Tibial nerve (tissue), 4 donors: ENCODE results near the gene BCR. TPM values are rescaled to one million over a fixed set of nuclear protein-coding genes. Genes with fewer than 3 reads are reported as not detected.
A peak's percentile ranks its signal among the peaks of the same experiment; 100 is the strongest.

Experiments used
- DNase-seq, 2 donors: peaks; one replicate each; pipeline ENCODE4 v3.0.0-alpha.2; 2019; ENCODE audit warnings: low spot score in 2 of 2
- H3K27ac ChIP-seq, 4 donors: fragments of 200-600 bp; sonication (generic) in 3 of 4; one replicate each; pipeline ENCODE4 v1.5.1; 2017 to 2019; ENCODE audit warnings: mild to moderate bottlenecking in 1 of 4
- H3K27me3 ChIP-seq, 2 donors: fragments of 200-600 bp; sonication (generic) in 1 of 2; one replicate each; pipeline versions ENCODE4 v1.5.1 to v1.6.0; 2017 to 2019
- H3K36me3 ChIP-seq, 3 donors: fragments of 200-600 bp; sonication (generic); one replicate each; pipeline ENCODE4 v1.5.1; 2018 to 2019
- H3K4me1 ChIP-seq, 4 donors: fragments of 200-600 bp; sonication (generic) in 3 of 4; one replicate each; pipeline ENCODE4 v1.5.1; 2017 to 2019
- H3K4me3 ChIP-seq, 4 donors: fragments of 200-600 bp; sonication (generic) in 3 of 4; one replicate each; pipeline ENCODE4 v1.5.1; 2017 to 2019; ENCODE audit warnings: mild to moderate bottlenecking in 1 of 4, moderate library complexity in 1 of 4
- H3K9me3 ChIP-seq, 4 donors: fragments of 200-600 bp; sonication (generic) in 3 of 4; one replicate each; pipeline ENCODE4 v1.5.1; 2017 to 2019
- CTCF ChIP-seq, 5 experiments: fragments of 200-600 bp in 3 of 5; fragments of 450-650 bp in 2 of 5; sonication (generic) in 3 of 5; IDR thresholded peaks; one replicate each; pipeline ENCODE4 v1.5.1; 2016 to 2019; ENCODE audit warnings: antibody characterized with exemption in 5 of 5, mild to moderate bottlenecking in 3 of 5, moderate library complexity in 2 of 5
- EP300 ChIP-seq, 2 donors: sonication (generic); formaldehyde crosslinking; IDR thresholded peaks; one replicate each; pipeline ENCODE4 v1.6.1; 2017; ENCODE audit warnings: antibody characterized with exemption in 2 of 2, mild to moderate bottlenecking in 1 of 2
- POLR2A ChIP-seq, 2 donors: fragments of 450-650 bp; IDR thresholded peaks; one replicate each; pipeline ENCODE4 v1.6.1; 2017; ENCODE audit warnings: antibody characterized with exemption in 2 of 2, mild to moderate bottlenecking in 2 of 2, moderate library complexity in 2 of 2
- WGBS, 2 donors: methylation state at CpG; one replicate each; pipeline ENCODE4 v1.1.5; 2018; 5-methylcytosine and 5-hydroxymethylcytosine counted together
- total RNA-seq, 4 donors: library from RNA; depleted of rRNA; stranded (reverse); fragments of >200 nt; gene quantifications; one replicate each; pipeline ENCODE4 v1.1.0, GENCODE V29; 2016

BCR gene
- total RNA-seq, 4 donors from 2014 or later = 99.0 to 174 (median 120) TPM

DNA sequence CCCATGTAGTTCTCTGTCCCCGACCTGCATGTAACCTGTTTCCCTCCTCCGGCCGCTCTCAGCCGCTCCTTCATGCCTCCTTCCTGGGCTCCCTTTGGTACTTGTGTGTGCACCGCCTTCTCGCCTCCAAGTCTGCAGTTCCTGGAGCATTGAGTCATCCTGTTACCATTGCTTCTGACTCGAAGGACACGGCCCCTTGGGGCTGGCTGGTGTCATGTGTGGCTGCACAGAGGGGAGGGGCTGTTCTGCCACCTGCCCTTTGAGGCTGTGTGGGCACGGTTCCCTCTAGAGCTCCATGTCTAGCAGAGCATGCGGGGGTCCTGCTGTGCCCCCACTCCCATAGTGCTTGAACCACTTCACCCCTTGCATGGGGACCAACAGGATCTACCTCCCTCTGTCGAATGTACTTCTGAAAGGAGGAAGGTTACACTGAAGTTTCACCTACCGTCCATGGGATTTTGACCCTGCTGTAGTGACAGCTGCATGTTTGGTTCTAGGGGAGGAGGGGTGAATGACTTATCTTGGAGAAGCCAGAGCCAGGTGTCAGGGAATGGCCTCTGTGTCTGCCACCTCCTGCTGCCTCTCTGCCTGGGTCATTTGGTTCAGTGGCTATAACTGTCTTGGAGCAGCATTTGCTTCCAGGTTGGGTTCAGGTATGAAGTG is 39.6 kb downstream of the BCR start:
- Histone ChIP-seq H3K27ac (peak overlapping the region in 2 of 4 donors; percentile 20 to 61), H3K36me3 (no peaks in the 10 kb centered on the region), H3K4me3 (no peak overlapping the region), H3K9me3 (no peaks in the 10 kb centered on the region), H3K4me1 (peaks cover 0 to 93% (median 61%) of the 10 kb centered on the region in 4 donors), H3K27me3 (no peaks in the 10 kb centered on the region)
- 61 to 68% methylated on average over 10 to 12 of the region's 12 CpGs for WGBS, 2 donors
- no peak for TF ChIP-seq EP300 (IDR thresholded peaks at IDR 0.05)
- TF ChIP-seq POLR2A (IDR thresholded peaks at IDR 0.05) = no peak
- no peak for TF ChIP-seq CTCF (IDR thresholded peaks at IDR 0.05)
- DNase-seq = no peak

DNA sequence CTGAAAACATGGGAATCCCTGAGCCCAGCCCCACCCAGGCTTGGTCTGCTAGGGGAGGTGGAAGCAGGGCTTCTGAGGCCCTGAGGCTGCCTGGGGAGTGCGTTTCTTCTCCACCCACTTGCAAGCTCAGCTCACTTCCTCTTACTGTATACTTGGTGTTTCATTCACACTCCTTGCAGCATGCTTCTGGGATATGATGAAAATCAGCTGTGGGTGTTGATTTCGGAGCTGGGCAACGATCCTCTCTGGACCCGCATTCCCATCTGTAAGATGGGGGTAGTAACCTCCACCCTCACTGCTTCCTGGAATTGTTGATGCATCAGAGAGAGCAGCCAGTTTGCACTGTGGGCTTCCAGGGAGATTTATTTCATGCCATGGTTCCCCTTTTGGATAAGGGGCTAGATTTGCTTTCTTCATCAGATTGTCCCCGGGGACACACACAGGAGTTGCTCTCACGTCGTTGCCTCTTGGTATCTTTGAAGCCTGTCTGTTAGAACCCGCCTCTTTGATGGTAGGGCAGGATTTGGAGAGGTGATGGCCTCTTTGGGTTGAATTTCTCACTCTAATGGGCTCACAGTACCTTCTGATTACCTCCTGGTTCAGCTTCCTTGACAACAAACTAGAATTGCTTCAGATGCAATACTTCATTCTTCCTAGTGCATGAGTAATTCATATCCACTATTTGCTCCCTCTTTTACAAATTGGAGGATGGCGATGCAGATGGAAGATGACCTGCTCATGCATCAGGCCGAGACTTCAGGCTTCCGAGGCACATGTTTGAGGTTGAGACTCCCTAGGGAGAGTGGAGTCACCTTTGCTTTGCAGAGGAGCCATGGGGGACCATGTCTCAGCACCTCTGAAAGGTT is 40.4 kb downstream of the BCR start:
- Histone ChIP-seq H3K36me3 (no peaks in the 10 kb centered on the region), H3K27ac (peak overlapping the region in 1 of 4 donors; percentile 20), H3K4me3 (no peak overlapping the region), H3K9me3 (no peaks in the 10 kb centered on the region), H3K4me1 (peaks cover 0 to 93% (median 68%) of the 10 kb centered on the region in 4 donors), H3K27me3 (no peaks in the 10 kb centered on the region)
- TF ChIP-seq EP300 (IDR thresholded peaks at IDR 0.05) = no peak
- TF ChIP-seq CTCF (IDR thresholded peaks at IDR 0.05) = no peak
- TF ChIP-seq POLR2A (IDR thresholded peaks at IDR 0.05) = no peak
- WGBS, 2 donors = 60 to 69% methylated on average over 11 of the region's 11 CpGs
- DNase-seq = no peak

DNA sequence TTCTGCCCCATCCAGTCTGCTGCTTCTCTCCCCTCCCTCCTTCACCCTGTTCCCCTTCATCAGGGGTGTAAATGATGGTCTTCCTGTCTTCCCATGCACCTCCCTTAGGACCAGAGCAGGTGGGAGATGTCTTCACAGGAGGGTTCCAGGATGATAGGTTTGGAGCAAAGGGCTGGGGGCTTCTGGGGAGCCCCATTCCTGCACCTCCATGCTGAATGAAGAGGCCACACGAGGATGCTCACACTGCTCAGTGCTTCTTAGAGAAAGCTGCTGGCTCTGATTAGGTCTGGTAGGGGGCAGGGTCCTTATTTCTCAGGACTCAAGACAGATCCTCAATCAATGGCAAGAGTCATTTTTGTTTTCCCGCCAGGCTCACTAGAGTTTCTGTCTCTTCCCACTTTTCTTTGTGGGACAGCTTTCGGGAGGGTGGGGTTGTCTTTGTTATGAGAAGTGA is 41.1 kb downstream of the BCR start:
- TF ChIP-seq CTCF (IDR thresholded peaks at IDR 0.05) (no peak), POLR2A (IDR thresholded peaks at IDR 0.05) (no peak), EP300 (IDR thresholded peaks at IDR 0.05) (no peak)
- no peaks in the 10 kb centered on the region for H3K36me3 ChIP-seq
- no peak overlapping the region for H3K4me3 ChIP-seq
- H3K27ac ChIP-seq = no peak overlapping the region
- peaks cover 0 to 93% (median 70%) of the 10 kb centered on the region in 4 donors for H3K4me1 ChIP-seq
- DNase-seq = no peak
- no peaks in the 10 kb centered on the region for H3K27me3 ChIP-seq
- no peaks in the 10 kb centered on the region for H3K9me3 ChIP-seq
- 93 to 98% methylated on average over 3 of the region's 3 CpGs for WGBS, 2 donors

DNA sequence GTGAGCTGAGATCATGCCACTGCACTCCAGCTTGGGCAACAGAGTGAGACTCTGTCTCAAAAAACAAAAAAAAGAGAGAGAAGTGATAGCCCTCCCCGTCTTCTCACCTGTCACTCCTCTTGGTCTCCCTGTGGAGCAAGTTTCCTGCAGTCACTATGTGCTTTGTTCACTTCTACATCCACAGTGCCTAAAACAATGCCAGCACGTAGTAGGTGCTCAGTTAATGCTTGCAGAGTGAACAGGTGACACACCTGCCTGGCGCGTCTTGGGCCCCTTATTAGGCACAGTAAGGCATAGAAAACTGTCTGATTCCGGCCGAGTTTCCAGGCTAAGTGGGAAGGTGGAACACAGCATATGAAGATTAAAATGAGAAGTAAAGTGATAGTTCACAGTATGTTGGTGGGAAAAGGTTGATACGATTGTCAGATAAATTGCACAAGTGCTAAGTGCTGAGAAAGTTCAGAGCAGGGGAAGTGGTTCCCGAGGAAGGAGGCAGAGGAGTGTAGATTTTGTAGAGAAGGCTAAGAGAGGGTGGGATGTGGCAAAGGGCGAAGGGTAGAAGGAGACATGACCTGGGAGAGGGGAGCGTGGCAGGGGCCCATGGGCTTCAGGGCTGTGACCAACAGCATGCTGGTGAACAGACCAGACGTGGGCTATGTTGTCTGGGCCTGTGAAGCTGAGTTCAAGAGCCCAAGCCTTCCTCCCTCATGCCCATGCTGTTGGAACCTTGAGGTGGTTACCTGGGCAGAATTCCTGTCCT is 41.9 kb downstream of the BCR start:
- WGBS, 2 donors = 91% methylated on average over 11 of the region's 11 CpGs
- no peak for DNase-seq
- TF ChIP-seq POLR2A (IDR thresholded peaks at IDR 0.05) (no peak), EP300 (IDR thresholded peaks at IDR 0.05) (no peak), CTCF (IDR thresholded peaks at IDR 0.05) (no peak)
- Histone ChIP-seq H3K36me3 (no peaks in the 10 kb centered on the region), H3K27me3 (no peaks in the 10 kb centered on the region), H3K9me3 (no peaks in the 10 kb centered on the region), H3K4me3 (no peak overlapping the region), H3K27ac (peak overlapping the region in 2 of 4 donors; percentile 43 to 69), H3K4me1 (peaks cover 0 to 93% (median 66%) of the 10 kb centered on the region in 4 donors)
